Panc1 (cell line): ENCODE data around the gene TMEM174. TPM values are rescaled to one million over a fixed set of nuclear protein-coding genes. Genes with fewer than 3 reads are reported as not detected.

Experiments
- ATAC-seq: fragments of 200-7000 bp; cut with Tn5 transposase; 2 replicates; pipeline ENCODE4 v1.9.1; 2020; ENCODE audit warnings: mild to moderate bottlenecking, moderate library complexity
- BruUV-seq: library from RNA; stranded (reverse); fragments of 400-500 nt; replicated peaks from 2 replicates; lab custom pipeline; 2021; lab: Mats Ljungman, UMichigan
- CTCF ChIA-PET: fragments of 300-600 bp; sonication (Branson Sonifier 250); formaldehyde crosslinking; loops from one replicate; lab custom pipeline; 2022; ENCODE audit warnings: antibody characterized with exemption; lab: Charles Lee
- POLR2A ChIA-PET: fragments of 300-600 bp; sonication (Branson Sonifier 250); formaldehyde crosslinking; loops from one replicate; lab custom pipeline; 2022; ENCODE audit warnings: antibody characterized with exemption; lab: Charles Lee
- DNase-seq: peaks from one replicate; pipeline ENCODE4 v3.0.0-alpha.2; 2010; ENCODE audit warnings: low read depth, low spot score
- H3K27ac ChIP-seq: 2 replicates; pipeline ENCODE4 v1.5.1; 2011; ENCODE audit warnings: mild to moderate bottlenecking, low read length, inconsistent platforms
- H3K27me3 ChIP-seq: fragments of 200-500 bp; sonication (Bioruptor generic); 2 replicates; pipeline ENCODE4 v1.6.0; 2014; ENCODE audit warnings: low read length, inconsistent platforms; ENCODE audit not compliant: control insufficient read depth, insufficient read depth
- H3K36me3 ChIP-seq: fragments of 200-500 bp; sonication (Bioruptor generic); 2 replicates; pipeline ENCODE4 v1.5.1; 2014; ENCODE audit warnings: inconsistent platforms, mild to moderate bottlenecking, low read length, moderate library complexity; ENCODE audit not compliant: control insufficient read depth, insufficient read depth
- H3K4me1 ChIP-seq: 2 replicates; pipeline ENCODE4 v1.5.1; 2011; ENCODE audit warnings: inconsistent platforms, mild to moderate bottlenecking, low read length, moderate library complexity; ENCODE audit not compliant: control insufficient read depth, insufficient read depth
- H3K4me3 ChIP-seq, 2 experiments: 2 replicates each; pipeline ENCODE4 v1.5.1; 2011 to 2012; ENCODE audit warnings: low read depth in 2 of 2, low read length in 2 of 2, mild to moderate bottlenecking in 2 of 2, inconsistent platforms in 1 of 2, moderate library complexity in 1 of 2
- H3K9me3 ChIP-seq: fragments of 200-500 bp; sonication (Bioruptor generic); 2 replicates; pipeline ENCODE4 v1.5.1; 2014; ENCODE audit warnings: low read depth, mild to moderate bottlenecking, inconsistent platforms, low read length, moderate library complexity; ENCODE audit not compliant: control insufficient read depth, insufficient read depth
- POLR2AphosphoS5 ChIP-seq: IDR thresholded peaks from 2 replicates; pipeline ENCODE4 v1.6.1; 2012; ENCODE audit warnings: mild to moderate bottlenecking, low read depth, low read length, moderate library complexity
- REST ChIP-seq, 2 experiments: IDR thresholded peaks; 2 replicates each; pipeline ENCODE4 v1.6.1; 2011 to 2012; ENCODE audit warnings: low read depth in 2 of 2, control low read depth in 1 of 2, low read length in 1 of 2, mild to moderate bottlenecking in 1 of 2, moderate library complexity in 1 of 2; ENCODE audit not compliant: insufficient read depth in 1 of 2
- SIN3A ChIP-seq: IDR thresholded peaks from 2 replicates; pipeline ENCODE4 v1.6.1; 2012; ENCODE audit warnings: low read depth, mild to moderate bottlenecking, low read length, moderate library complexity, borderline replicate concordance; ENCODE audit not compliant: insufficient read depth
- TCF7L2 ChIP-seq: IDR thresholded peaks from 2 replicates; pipeline ENCODE4 v1.6.1; 2011; ENCODE audit warnings: mild to moderate bottlenecking, low read depth, low read length, inconsistent platforms
- in situ Hi-C: cut with HindIII; loops from 2 replicates; pipeline ENCODE4 v1.10.0; 2016; ENCODE audit warnings: low sequenced_read_pairs, low pct_unique_long_range_greater_than_20kb
- intact Hi-C: fragments of 100-400 bp; cut with micrococcal nuclease; formaldehyde crosslinking; loops from one replicate; pipeline ENCODE4 v1.10.0; 2022; ENCODE audit not compliant: unreplicated experiment
- total RNA-seq: library from RNA; stranded (reverse); gene quantifications from one replicate; pipeline ENCODE4 v1.2.1, GENCODE V29; 2021; ENCODE audit not compliant: unreplicated experiment
- TF ChIP-seq, protein P1 (sequence below): fragments of 450-650 bp; IDR thresholded peaks from 2 replicates; pipeline ENCODE4 v1.5.1; 2017; ENCODE audit warnings: mild to moderate bottlenecking

The TMEM174 gene
- total RNA-seq, 1 experiment from 2014 or later: not detected

GRCh38 chr5:73174100-73174815, 1.3 kb downstream of the TMEM174 start:
- CTCF ChIA-PET: no interaction called here

DNA sequence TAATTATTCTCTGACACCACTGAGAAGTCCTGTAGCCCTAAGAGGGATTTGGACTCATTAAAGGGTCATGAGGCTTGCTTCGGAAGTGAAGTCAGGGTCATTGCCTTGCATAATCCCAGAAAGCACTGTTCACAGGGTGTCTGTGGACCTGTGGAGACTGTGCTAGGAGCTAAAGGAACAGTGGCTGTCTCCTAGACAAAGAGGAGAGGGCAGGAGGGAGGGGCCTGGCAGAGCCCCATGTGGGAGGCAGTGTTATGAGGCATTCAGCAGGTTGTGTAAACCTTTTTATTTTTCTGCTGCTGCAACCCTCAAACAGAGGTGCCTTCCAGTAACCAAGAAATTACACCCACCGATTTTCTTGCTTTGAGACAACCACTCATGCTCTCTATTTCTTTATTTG, 3.3 kb downstream of the TMEM174 start:
- no peaks in the 10 kb centered on the region for H3K27me3 ChIP-seq
- H3K27ac ChIP-seq: no peak overlapping the region
- H3K36me3 ChIP-seq: no peaks in the 10 kb centered on the region
- in situ Hi-C loops: no loop called here
- no peaks in the 10 kb centered on the region for H3K4me1 ChIP-seq
- H3K4me3 ChIP-seq: no peak overlapping the region
- no peak for ATAC-seq
- H3K9me3 ChIP-seq: no peaks in the 10 kb centered on the region
- intact Hi-C loops: no loop called here
- DNase-seq: no peak
- ChIA-PET CTCF (no interaction called here), POLR2A (no interaction called here)
- TF ChIP-seq, protein P1, sequence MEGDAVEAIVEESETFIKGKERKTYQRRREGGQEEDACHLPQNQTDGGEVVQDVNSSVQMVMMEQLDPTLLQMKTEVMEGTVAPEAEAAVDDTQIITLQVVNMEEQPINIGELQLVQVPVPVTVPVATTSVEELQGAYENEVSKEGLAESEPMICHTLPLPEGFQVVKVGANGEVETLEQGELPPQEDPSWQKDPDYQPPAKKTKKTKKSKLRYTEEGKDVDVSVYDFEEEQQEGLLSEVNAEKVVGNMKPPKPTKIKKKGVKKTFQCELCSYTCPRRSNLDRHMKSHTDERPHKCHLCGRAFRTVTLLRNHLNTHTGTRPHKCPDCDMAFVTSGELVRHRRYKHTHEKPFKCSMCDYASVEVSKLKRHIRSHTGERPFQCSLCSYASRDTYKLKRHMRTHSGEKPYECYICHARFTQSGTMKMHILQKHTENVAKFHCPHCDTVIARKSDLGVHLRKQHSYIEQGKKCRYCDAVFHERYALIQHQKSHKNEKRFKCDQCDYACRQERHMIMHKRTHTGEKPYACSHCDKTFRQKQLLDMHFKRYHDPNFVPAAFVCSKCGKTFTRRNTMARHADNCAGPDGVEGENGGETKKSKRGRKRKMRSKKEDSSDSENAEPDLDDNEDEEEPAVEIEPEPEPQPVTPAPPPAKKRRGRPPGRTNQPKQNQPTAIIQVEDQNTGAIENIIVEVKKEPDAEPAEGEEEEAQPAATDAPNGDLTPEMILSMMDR: no peak
- TF ChIP-seq SIN3A (no peak), REST (IDR thresholded peaks at IDR 0.05; ENCODE audit: insufficient read depth in 1 of 2, low read depth in 2 of 2, low read length in 1 of 2) (no peak), TCF7L2 (no peak), POLR2AphosphoS5 (no peak)
- BruUV-seq: no TSS peak

More at GRCh38 chr5:73174100-73174815, 1.3 kb downstream of the TMEM174 start:
- no peak for TF ChIP-seq POLR2AphosphoS5
- TF ChIP-seq TCF7L2: no peak
- TF ChIP-seq, protein P1: no peak
- TF ChIP-seq REST (IDR thresholded peaks at IDR 0.05; ENCODE audit: insufficient read depth in 1 of 2, low read depth in 2 of 2, low read length in 1 of 2): no peak
- no peak for TF ChIP-seq SIN3A
- POLR2A ChIA-PET: no interaction called here
- Histone ChIP-seq H3K36me3 (no peaks in the 10 kb centered on the region), H3K9me3 (no peaks in the 10 kb centered on the region), H3K27me3 (no peaks in the 10 kb centered on the region), H3K27ac (no peak overlapping the region), H3K4me1 (no peaks in the 10 kb centered on the region), H3K4me3 (no peak overlapping the region)
- ATAC-seq (no peak), DNase-seq (no peak)
- intact Hi-C loops (no loop called here), in situ Hi-C loops (no loop called here)
- BruUV-seq: no TSS peak
